ENCODE results near the gene ORC5. TPM values are rescaled to one million over a fixed set of nuclear protein-coding genes. Genes with fewer than 3 reads are reported as not detected.
"Not testable (repeated sequence)": the region's sequence is repeated elsewhere in the genome, so short reads cannot be mapped to it uniquely, and the experiment has no call there.

Gene ORC5
- total RNA-seq, 1 experiment from 2014 or later = 84.1 TPM

GRCh38 chr7:104206841-104207240 lies 972 bp downstream of the ORC5 start:
- in situ Hi-C loops (cut with HindIII; ENCODE audit: low pct_unique_long_range_greater_than_20kb, low sequenced_read_pairs) = no loop called here
- DNase-seq (ENCODE audit: low read depth) = no peak

GRCh38 chr7:104198673-104199278 lies 9.0 kb downstream of the ORC5 start:
- in situ Hi-C loops (cut with HindIII; ENCODE audit: low pct_unique_long_range_greater_than_20kb, low sequenced_read_pairs) = no loop called here
- DNase-seq (ENCODE audit: low read depth) = no peak

- no peak for DNase-seq (ENCODE audit: low read depth)
- in situ Hi-C loops (cut with HindIII; ENCODE audit: low pct_unique_long_range_greater_than_20kb, low sequenced_read_pairs) = no loop called here
These were observed 11.7 kb downstream of the ORC5 start for GRCh38 chr7:104196161-104196560.

- in situ Hi-C loops (cut with HindIII; ENCODE audit: low pct_unique_long_range_greater_than_20kb, low sequenced_read_pairs) = no loop called here
- DNase-seq (ENCODE audit: low read depth) = no peak
These were observed 15.4 kb downstream of the ORC5 start for GRCh38 chr7:104192434-104192833.

- DNase-seq (ENCODE audit: low read depth) = no peak
- in situ Hi-C loops (cut with HindIII; ENCODE audit: low pct_unique_long_range_greater_than_20kb, low sequenced_read_pairs) = no loop called here
These were observed 22.5 kb downstream of the ORC5 start for GRCh38 chr7:104185346-104185745.

GRCh38 chr7:104179178-104179577 lies 28.6 kb downstream of the ORC5 start:
- no peak for DNase-seq (ENCODE audit: low read depth)
- in situ Hi-C loops (cut with HindIII; ENCODE audit: low pct_unique_long_range_greater_than_20kb, low sequenced_read_pairs) = no loop called here

- DNase-seq (ENCODE audit: low read depth); in situ Hi-C loops (cut with HindIII; ENCODE audit: low pct_unique_long_range_greater_than_20kb, low sequenced_read_pairs): not testable (repeated sequence)
These were observed 30.2 kb downstream of the ORC5 start for GRCh38 chr7:104177565-104178083.

GRCh38 chr7:104176332-104176731 lies 31.5 kb downstream of the ORC5 start:
- in situ Hi-C loops (cut with HindIII; ENCODE audit: low pct_unique_long_range_greater_than_20kb, low sequenced_read_pairs) = no loop called here
- DNase-seq (ENCODE audit: low read depth) = no peak

- in situ Hi-C loops (cut with HindIII; ENCODE audit: low pct_unique_long_range_greater_than_20kb, low sequenced_read_pairs) = no loop called here
- no peak for DNase-seq (ENCODE audit: low read depth)
These were observed 32.3 kb downstream of the ORC5 start for GRCh38 chr7:104175361-104175984.

- in situ Hi-C loops (cut with HindIII; ENCODE audit: low pct_unique_long_range_greater_than_20kb, low sequenced_read_pairs) = no loop called here
- no peak for DNase-seq (ENCODE audit: low read depth)
These were observed 33.0 kb downstream of the ORC5 start for GRCh38 chr7:104174798-104175197.

GRCh38 chr7:104162081-104162480 lies 45.7 kb downstream of the ORC5 start:
- no peak for DNase-seq (ENCODE audit: low read depth)
- in situ Hi-C loops (cut with HindIII; ENCODE audit: low pct_unique_long_range_greater_than_20kb, low sequenced_read_pairs) = no loop called here

GRCh38 chr7:104161244-104161643 lies 46.6 kb downstream of the ORC5 start:
- DNase-seq (ENCODE audit: low read depth) = no peak
- in situ Hi-C loops (cut with HindIII; ENCODE audit: low pct_unique_long_range_greater_than_20kb, low sequenced_read_pairs) = no loop called here

- DNase-seq (ENCODE audit: low read depth) = no peak
- in situ Hi-C loops (cut with HindIII; ENCODE audit: low pct_unique_long_range_greater_than_20kb, low sequenced_read_pairs) = no loop called here
These were observed 47.4 kb downstream of the ORC5 start for GRCh38 chr7:104160375-104160774.

GRCh38 chr7:104156842-104157277 lies 51.0 kb downstream of the ORC5 start:
- peak; percentile 35 for DNase-seq (ENCODE audit: low read depth)
- in situ Hi-C loops (cut with HindIII; ENCODE audit: low pct_unique_long_range_greater_than_20kb, low sequenced_read_pairs) = no loop called here

GRCh38 chr7:104153287-104153686 lies 54.5 kb downstream of the ORC5 start:
- no peak for DNase-seq (ENCODE audit: low read depth)
- in situ Hi-C loops (cut with HindIII; ENCODE audit: low pct_unique_long_range_greater_than_20kb, low sequenced_read_pairs) = no loop called here

- no peak for DNase-seq (ENCODE audit: low read depth)
- in situ Hi-C loops (cut with HindIII; ENCODE audit: low pct_unique_long_range_greater_than_20kb, low sequenced_read_pairs) = no loop called here
These were observed 55.3 kb downstream of the ORC5 start for GRCh38 chr7:104152468-104152867.

- no peak for DNase-seq (ENCODE audit: low read depth)
- in situ Hi-C loops (cut with HindIII; ENCODE audit: low pct_unique_long_range_greater_than_20kb, low sequenced_read_pairs) = no loop called here
These were observed 57.3 kb downstream of the ORC5 start for GRCh38 chr7:104150470-104150869.

GRCh38 chr7:104149822-104150221 lies 58.0 kb downstream of the ORC5 start:
- in situ Hi-C loops (cut with HindIII; ENCODE audit: low pct_unique_long_range_greater_than_20kb, low sequenced_read_pairs) = no loop called here
- DNase-seq (ENCODE audit: low read depth) = no peak

- in situ Hi-C loops (cut with HindIII; ENCODE audit: low pct_unique_long_range_greater_than_20kb, low sequenced_read_pairs) = no loop called here
- DNase-seq (ENCODE audit: low read depth) = no peak
These were observed 65.7 kb downstream of the ORC5 start for GRCh38 chr7:104142147-104142546.

- in situ Hi-C loops (cut with HindIII; ENCODE audit: low pct_unique_long_range_greater_than_20kb, low sequenced_read_pairs) = no loop called here
- DNase-seq (ENCODE audit: low read depth) = no peak
These were observed 69.8 kb downstream of the ORC5 start for GRCh38 chr7:104137971-104138370.

All from Caki2 (cell line).